ENCODE data around the gene ABCA8. TPM values are rescaled to one million over a fixed set of nuclear protein-coding genes. Genes with fewer than 3 reads are reported as not detected.

ABCA8 gene
- total RNA-seq, 4 donors from 2014 or later = 10.9 to 87.5 (median 21.2) TPM

GRCh38 chr17:68850749-68851510 lies 104.3 kb downstream of the ABCA8 start:
- Histone ChIP-seq H3K27ac (no peak overlapping the region), H3K27me3 (no peaks in the 10 kb centered on the region), H3K9me3 (no peaks in the 10 kb centered on the region), H3K4me3 (no peak overlapping the region), H3K36me3 (no peaks in the 10 kb centered on the region), H3K4me1 (no peaks in the 10 kb centered on the region)
- DNase-seq = no peak
- TF ChIP-seq POLR2A (IDR thresholded peaks at IDR 0.05) (no peak), CTCF (IDR thresholded peaks at IDR 0.05) (no peak)

DNA sequence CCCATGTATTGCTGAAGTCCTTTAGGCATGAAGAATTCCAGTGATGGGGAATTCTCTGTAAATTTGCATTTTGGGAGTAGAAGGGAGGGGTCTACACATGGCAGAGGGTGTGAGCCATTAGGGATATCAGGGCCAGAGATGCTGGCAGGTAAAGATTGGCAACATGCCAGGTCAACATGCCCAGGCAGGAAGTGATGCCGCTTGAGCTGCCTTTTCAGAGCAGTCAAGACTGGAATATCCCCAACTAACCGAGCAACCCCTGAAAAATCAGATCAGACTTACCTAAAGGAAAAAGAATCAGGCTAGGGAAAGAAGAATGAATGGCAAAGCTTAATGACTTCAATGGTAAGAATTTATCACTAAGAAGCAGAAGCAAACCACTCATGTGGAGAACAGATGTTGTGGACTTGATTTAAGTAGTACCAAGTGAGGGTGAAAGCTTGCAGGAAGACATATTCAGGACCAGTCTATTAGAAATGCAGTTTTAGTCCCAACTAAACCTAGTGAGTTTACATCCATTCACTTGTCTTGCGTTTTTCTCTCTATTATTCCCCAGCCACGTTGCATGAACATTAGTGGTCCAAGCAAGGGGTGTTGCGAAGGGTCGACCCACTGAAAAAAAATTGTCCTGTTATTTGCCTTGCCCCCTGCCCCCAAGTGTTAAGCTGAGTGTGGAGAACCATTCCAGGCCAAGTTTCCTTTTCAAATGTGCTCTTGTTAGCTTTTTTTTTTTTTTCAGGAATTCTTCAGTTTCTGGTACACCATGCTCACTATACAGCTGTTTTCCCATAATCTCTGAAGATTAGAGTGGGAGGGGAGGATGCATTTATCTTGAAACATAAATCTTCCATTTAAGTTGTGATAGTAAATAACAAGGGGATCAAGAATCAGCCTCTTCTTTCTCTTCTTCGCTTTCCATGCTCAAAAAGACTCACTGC lies 105.2 kb downstream of the ABCA8 start:
- no peaks in the 10 kb centered on the region for H3K27me3 ChIP-seq
- no peaks in the 10 kb centered on the region for H3K4me1 ChIP-seq
- H3K9me3 ChIP-seq = no peaks in the 10 kb centered on the region
- no peak overlapping the region for H3K4me3 ChIP-seq
- no peak for DNase-seq
- no peaks in the 10 kb centered on the region for H3K36me3 ChIP-seq
- no peak overlapping the region for H3K27ac ChIP-seq
- no peak for TF ChIP-seq CTCF (IDR thresholded peaks at IDR 0.05)
- TF ChIP-seq POLR2A (IDR thresholded peaks at IDR 0.05) = no peak

GRCh38 chr17:68847711-68848110 lies 107.5 kb downstream of the ABCA8 start:
- Histone ChIP-seq H3K9me3 (no peaks in the 10 kb centered on the region), H3K27ac (no peak overlapping the region), H3K27me3 (no peaks in the 10 kb centered on the region), H3K4me3 (no peak overlapping the region), H3K4me1 (no peaks in the 10 kb centered on the region), H3K36me3 (no peaks in the 10 kb centered on the region)
- no peak for DNase-seq
- TF ChIP-seq CTCF (IDR thresholded peaks at IDR 0.05) (no peak), POLR2A (IDR thresholded peaks at IDR 0.05) (no peak)

DNA sequence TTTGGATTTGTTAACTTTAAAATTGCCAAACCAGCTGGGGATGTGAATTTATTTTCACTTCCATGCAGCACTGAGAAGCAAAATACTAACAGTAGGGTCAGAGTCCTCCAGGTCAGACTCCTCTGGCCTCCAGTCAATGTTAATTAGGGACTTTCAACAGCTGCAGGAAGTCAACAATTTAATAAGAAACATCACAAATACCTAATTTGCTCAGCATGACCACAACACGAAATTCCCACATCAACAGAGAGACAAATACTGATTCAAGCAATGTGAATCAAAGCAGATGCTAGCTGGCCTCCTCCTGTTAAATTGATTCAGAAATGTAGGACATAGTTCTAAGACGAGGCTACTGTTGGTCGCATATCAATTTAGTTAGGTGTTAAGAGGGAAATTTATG lies 111.7 kb downstream of the ABCA8 start:
- Histone ChIP-seq H3K27ac (no peak overlapping the region), H3K27me3 (no peaks in the 10 kb centered on the region), H3K4me1 (no peaks in the 10 kb centered on the region), H3K36me3 (no peaks in the 10 kb centered on the region), H3K9me3 (no peaks in the 10 kb centered on the region), H3K4me3 (no peak overlapping the region)
- TF ChIP-seq CTCF (IDR thresholded peaks at IDR 0.05) = no peak
- TF ChIP-seq POLR2A (IDR thresholded peaks at IDR 0.05) = no peak
- no peak for DNase-seq

GRCh38 chr17:68840073-68840472 lies 115.1 kb downstream of the ABCA8 start:
- Histone ChIP-seq H3K4me3 (no peak overlapping the region), H3K36me3 (no peaks in the 10 kb centered on the region), H3K9me3 (no peaks in the 10 kb centered on the region), H3K4me1 (no peaks in the 10 kb centered on the region), H3K27ac (no peak overlapping the region), H3K27me3 (no peaks in the 10 kb centered on the region)
- DNase-seq = no peak
- TF ChIP-seq CTCF (IDR thresholded peaks at IDR 0.05) (no peak), POLR2A (IDR thresholded peaks at IDR 0.05) (no peak)
